Caco-2 (cell line): Measurements from ENCODE around the gene BANF2. TPM values are rescaled to one million over a fixed set of nuclear protein-coding genes. Genes with fewer than 3 reads are reported as not detected.

Experiments used
- BruUV-seq: library from RNA; stranded (reverse); fragments of 400-500 nt; replicated peaks from 2 replicates; lab custom pipeline; 2021; lab: Mats Ljungman, UMichigan
- CTCF ChIA-PET: fragments of 300-600 bp; sonication (Branson Sonifier 250); formaldehyde crosslinking; loops from one replicate; lab custom pipeline; 2022; ENCODE audit warnings: antibody characterized with exemption; lab: Charles Lee
- POLR2A ChIA-PET: fragments of 300-600 bp; sonication (Branson Sonifier 250); formaldehyde crosslinking; loops from one replicate; lab custom pipeline; 2022; ENCODE audit warnings: antibody characterized with exemption; lab: Charles Lee
- DNase-seq, 2 experiments: peaks; one replicate each; pipeline versions ENCODE4 v3.0.0 to v3.0.0-alpha.2; 2020 to 2022
- H3K27me3 ChIP-seq: replicated peaks from 2 replicates; pipeline ENCODE4 v1.6.0; 2011; ENCODE audit warnings: low read length; ENCODE audit not compliant: control insufficient read depth, insufficient read depth
- H3K36me3 ChIP-seq: 2 replicates; pipeline ENCODE4 v1.5.1; 2011; ENCODE audit warnings: low read length; ENCODE audit not compliant: control insufficient read depth, insufficient read depth
- H3K4me1 ChIP-seq: fragments of 250-450 bp; sonication (Bioruptor Pico); 2 replicates; pipeline ENCODE4 v1.5.1; 2020; ENCODE audit warnings: mild to moderate bottlenecking
- H3K4me3 ChIP-seq: 2 replicates; pipeline ENCODE4 v1.5.1; 2011; ENCODE audit warnings: low read depth, mild to moderate bottlenecking, control low read depth, low read length
- H3K9me3 ChIP-seq: fragments of 250-450 bp; sonication (Bioruptor Pico); 2 replicates; pipeline ENCODE4 v1.5.1; 2020; ENCODE audit warnings: mild to moderate bottlenecking, moderate library complexity
- H3K27ac Mint-ChIP-seq: one replicate; pipeline ENCODE4 v1.8.0; 2022; ENCODE audit warnings: mixed read lengths; ENCODE audit not compliant: unreplicated experiment
- H3K27me3 Mint-ChIP-seq: one replicate; pipeline ENCODE4 v1.8.0; 2022; ENCODE audit warnings: mixed read lengths; ENCODE audit not compliant: insufficient read depth, unreplicated experiment
- H3K36me3 Mint-ChIP-seq: one replicate; pipeline ENCODE4 v1.8.0; 2022; ENCODE audit warnings: mild to moderate bottlenecking, mixed read lengths; ENCODE audit not compliant: insufficient read depth, unreplicated experiment
- H3K4me1 Mint-ChIP-seq: one replicate; pipeline ENCODE4 v1.8.0; 2022; ENCODE audit warnings: low read depth, mixed read lengths; ENCODE audit not compliant: unreplicated experiment
- H3K4me3 Mint-ChIP-seq: one replicate; pipeline ENCODE4 v1.8.0; 2022; ENCODE audit warnings: mild to moderate bottlenecking, moderate library complexity, mixed read lengths; ENCODE audit not compliant: unreplicated experiment
- H3K9me3 Mint-ChIP-seq: one replicate; pipeline ENCODE4 v1.8.0; 2022; ENCODE audit warnings: mixed read lengths; ENCODE audit not compliant: unreplicated experiment
- CTCF ChIP-seq, 2 experiments: fragments of 200-600 bp in 1 of 2; IDR thresholded peaks; 1 replicate in 1 of 2; 2 replicates in 1 of 2; pipeline versions ENCODE4 v1.5.1 to v1.8.0; 2011 to 2022; ENCODE audit warnings: antibody characterized with exemption in 1 of 2, control low read depth in 1 of 2, inconsistent platforms in 1 of 2, low read depth in 1 of 2, low read length in 1 of 2, mild to moderate bottlenecking in 1 of 2, moderate library complexity in 1 of 2; ENCODE audit not compliant: insufficient read depth in 1 of 2, severe bottlenecking in 1 of 2, unreplicated experiment in 1 of 2
- intact Hi-C: fragments of 100-400 bp; cut with micrococcal nuclease; formaldehyde crosslinking; loops from one replicate; pipeline ENCODE4 v1.10.0; 2022; ENCODE audit not compliant: unreplicated experiment
- total RNA-seq: library from RNA; stranded (reverse); gene quantifications from 2 replicates; pipeline ENCODE4 v1.2.3, GENCODE V29; 2022

Gene BANF2
- total RNA-seq, 1 experiment from 2014 or later, result 2.1 TPM

- TF ChIP-seq CTCF (IDR thresholded peaks at IDR 0.05; ENCODE audit: insufficient read depth in 1 of 2, low read depth in 1 of 2, low read length in 1 of 2, severe bottlenecking in 1 of 2, unreplicated experiment in 1 of 2), result no peak
- no peaks in the 10 kb centered on the region for H3K36me3 ChIP-seq
- peaks cover 14% of the 10 kb centered on the region; the same call in 1 of the 2 replicates for H3K9me3 ChIP-seq
- peaks cover 9% of the 10 kb centered on the region; the same call in 1 of the 2 replicates for H3K4me1 ChIP-seq
- ChIA-PET POLR2A (no interaction called here), CTCF (interaction anchor here (1.0 kb wide), 1 partner anchor 51 kb away, joined by 3 read pairs; no protein-coding TSS in a partner anchor)
- H3K4me1 Mint-ChIP-seq, result peaks cover 12% of the 10 kb centered on the region
- no peak for DNase-seq
- peaks cover 31% of the 10 kb centered on the region for H3K9me3 Mint-ChIP-seq
- H3K4me3 ChIP-seq, result no peak overlapping the region
- intact Hi-C loops, result loop anchor here (5.0 kb wide), 1 partner anchor 143 kb away; no protein-coding TSS in a partner anchor
- no peaks in the 10 kb centered on the region for H3K27me3 ChIP-seq
- H3K4me3 Mint-ChIP-seq, result no peak overlapping the region
- H3K27ac Mint-ChIP-seq, result no peak overlapping the region
- no TSS peak for BruUV-seq
- H3K36me3 Mint-ChIP-seq, result no peaks in the 10 kb centered on the region
- H3K27me3 Mint-ChIP-seq, result no peaks in the 10 kb centered on the region
Observed at GRCh38 chr20:17733767-17734304, 34.1 kb downstream of the BANF2 start.

- H3K9me3 ChIP-seq, result peaks cover 14% of the 10 kb centered on the region; the same call in 1 of the 2 replicates
- Mint-ChIP-seq H3K4me3 (no peak overlapping the region), H3K4me1 (peaks cover 12% of the 10 kb centered on the region), H3K36me3 (no peaks in the 10 kb centered on the region), H3K27me3 (no peaks in the 10 kb centered on the region), H3K9me3 (peaks cover 37% of the 10 kb centered on the region), H3K27ac (no peak overlapping the region)
- no peak overlapping the region for H3K4me3 ChIP-seq
- intact Hi-C loops, result loop anchor here (5.0 kb wide), 1 partner anchor 143 kb away; no protein-coding TSS in a partner anchor
- DNase-seq, result no peak
- H3K27me3 ChIP-seq, result no peaks in the 10 kb centered on the region
- H3K36me3 ChIP-seq, result no peaks in the 10 kb centered on the region
- no TSS peak for BruUV-seq
- ChIA-PET POLR2A (no interaction called here), CTCF (interaction anchor here (1.0 kb wide), 1 partner anchor 52 kb away, joined by 3 read pairs; no protein-coding TSS in a partner anchor)
- peaks cover 9% of the 10 kb centered on the region; the same call in 1 of the 2 replicates for H3K4me1 ChIP-seq
- TF ChIP-seq CTCF (IDR thresholded peaks at IDR 0.05; ENCODE audit: insufficient read depth in 1 of 2, low read depth in 1 of 2, low read length in 1 of 2, severe bottlenecking in 1 of 2, unreplicated experiment in 1 of 2), result no peak
Observed at GRCh38 chr20:17734374-17734773, 34.6 kb downstream of the BANF2 start.

GRCh38 chr20:17735206-17735804 lies 35.5 kb downstream of the BANF2 start:
- Mint-ChIP-seq H3K9me3 (peaks cover 41% of the 10 kb centered on the region), H3K27ac (no peak overlapping the region), H3K27me3 (no peaks in the 10 kb centered on the region), H3K4me1 (peaks cover 12% of the 10 kb centered on the region), H3K36me3 (no peaks in the 10 kb centered on the region), H3K4me3 (no peak overlapping the region)
- no peak for TF ChIP-seq CTCF (IDR thresholded peaks at IDR 0.05; ENCODE audit: insufficient read depth in 1 of 2, low read depth in 1 of 2, low read length in 1 of 2, severe bottlenecking in 1 of 2, unreplicated experiment in 1 of 2)
- Histone ChIP-seq H3K4me1 (peaks cover 9% of the 10 kb centered on the region; the same call in 1 of the 2 replicates), H3K27me3 (no peaks in the 10 kb centered on the region), H3K4me3 (no peak overlapping the region), H3K9me3 (peaks cover 14% of the 10 kb centered on the region; the same call in 1 of the 2 replicates), H3K36me3 (no peaks in the 10 kb centered on the region)
- CTCF ChIA-PET, result interaction anchor here (1.0 kb wide), 1 partner anchor 9 kb away, joined by 3 read pairs; no protein-coding TSS in a partner anchor
- BruUV-seq, result no TSS peak
- intact Hi-C loops, result no loop called here
- POLR2A ChIA-PET, result no interaction called here
- DNase-seq, result no peak
